HCT116 (cell line): ENCODE results near the gene MT4. TPM values are rescaled to one million over a fixed set of nuclear protein-coding genes. Genes with fewer than 3 reads are reported as not detected.

Source experiments
- ATAC-seq: fragments of 200-7000 bp; cut with Tn5 transposase; 2 replicates; pipeline ENCODE4 v1.9.1; 2020; ENCODE audit warnings: mild to moderate bottlenecking, moderate library complexity
- BruUV-seq: library from RNA; stranded (reverse); fragments of 400-500 nt; replicated peaks from 2 replicates; lab custom pipeline; 2021; lab: Mats Ljungman, UMichigan
- CTCF ChIA-PET: fragments of 300-600 bp; sonication (Branson Sonifier 250); formaldehyde crosslinking; loops from one replicate; lab custom pipeline; 2021; ENCODE audit warnings: antibody characterized with exemption; lab: Charles Lee
- POLR2A ChIA-PET: fragments of 300-600, 350-600 bp; sonication (Branson Sonifier 250); formaldehyde crosslinking; loops from one replicate; lab custom pipeline; 2021; ENCODE audit warnings: antibody characterized with exemption; lab: Charles Lee
- RAD21 ChIA-PET, 2 experiments: fragments of 300-600 bp; sonication (Branson Sonifier 250); formaldehyde crosslinking; loops; one replicate each; lab custom pipeline; 2023; ENCODE audit warnings: low total read pairs in 2 of 2; ENCODE audit not compliant: uncharacterized antibody in 2 of 2, unreplicated experiment in 2 of 2, low non-redundant PET in 1 of 2; lab: Charles Lee
- DNase-seq: peaks from one replicate; pipeline ENCODE4 v3.0.0-alpha.2; 2010; ENCODE audit warnings: low read depth, low spot score
- H2AFZ ChIP-seq: fragments of 200-600 bp; shearing (Covaris generic), sonication (generic); 2 replicates; pipeline ENCODE4 v1.6.1; 2017; ENCODE audit warnings: low read depth, mixed run types, mixed read lengths, antibody characterized with exemption, low read length; ENCODE audit not compliant: poor library complexity, severe bottlenecking
- H3K27ac ChIP-seq: 2 replicates; pipeline ENCODE4 v1.5.1; 2012; ENCODE audit warnings: low read depth, low read length
- H3K27me3 ChIP-seq: fragments of 200-600 bp; sonication (generic); 2 replicates; pipeline ENCODE4 v1.6.1; 2016; ENCODE audit warnings: mixed run types, low read length, mixed read lengths; ENCODE audit not compliant: insufficient read depth
- H3K36me3 ChIP-seq, 2 experiments: fragments of 200-500 bp in 1 of 2; fragments of 200-600 bp in 1 of 2; sonication (Bioruptor generic) in 1 of 2; sonication (generic) in 1 of 2; 2 replicates each; pipeline versions ENCODE4 v1.5.1 to v1.6.1; 2014 to 2016; ENCODE audit warnings: low read length in 2 of 2, inconsistent platforms in 1 of 2, mixed read lengths in 1 of 2, mixed run types in 1 of 2; ENCODE audit not compliant: insufficient read depth in 2 of 2, control insufficient read depth in 1 of 2
- H3K4me1 ChIP-seq, 2 experiments: fragments of 200-600 bp in 1 of 2; sonication (generic) in 1 of 2; 2 replicates each; pipeline versions ENCODE4 v1.5.1 to v1.6.1; 2012 to 2017; ENCODE audit warnings: low read length in 2 of 2, inconsistent platforms in 1 of 2, mild to moderate bottlenecking in 1 of 2, mixed read lengths in 1 of 2, mixed run types in 1 of 2, moderate library complexity in 1 of 2; ENCODE audit not compliant: insufficient read depth in 2 of 2, control insufficient read depth in 1 of 2
- H3K4me2 ChIP-seq: fragments of 200-600 bp; sonication (generic); 2 replicates; pipeline ENCODE4 v1.6.1; 2017; ENCODE audit warnings: mixed run types, low read length, mixed read lengths
- H3K4me3 ChIP-seq, 2 experiments: fragments of 200-600 bp in 1 of 2; sonication (generic) in 1 of 2; replicated peaks in 1 of 2; 2 replicates each; pipeline ENCODE4 v1.5.1; 2011 to 2016; ENCODE audit warnings: low read length in 2 of 2, control low read depth in 1 of 2, low read depth in 1 of 2, mild to moderate bottlenecking in 1 of 2, mixed read lengths in 1 of 2, mixed run types in 1 of 2
- H3K79me2 ChIP-seq: fragments of 200-600 bp; sonication (generic); 2 replicates; pipeline ENCODE4 v1.6.1; 2017; ENCODE audit warnings: mild to moderate bottlenecking, mixed run types, low read length, moderate library complexity, mixed read lengths; ENCODE audit not compliant: insufficient read depth
- H3K9ac ChIP-seq: fragments of 200-600 bp; sonication (generic); 2 replicates; pipeline ENCODE4 v1.6.1; 2016; ENCODE audit warnings: low read length, mixed read lengths
- H3K9me2 ChIP-seq: fragments of 200-600 bp; sonication (generic), shearing (Covaris generic); 2 replicates; pipeline ENCODE4 v1.6.1; 2017; ENCODE audit warnings: mixed run types, mild to moderate bottlenecking, moderate library complexity; ENCODE audit not compliant: insufficient read depth
- H3K9me3 ChIP-seq, 2 experiments: fragments of 200-500 bp in 1 of 2; fragments of 200-600 bp in 1 of 2; sonication (Bioruptor generic) in 1 of 2; sonication (generic) in 1 of 2; 2 replicates each; pipeline ENCODE4 v1.6.1; 2014 to 2017; ENCODE audit warnings: low read length in 2 of 2, mixed read lengths in 2 of 2, inconsistent platforms in 1 of 2, low read depth in 1 of 2, mild to moderate bottlenecking in 1 of 2, mixed run types in 1 of 2, moderate library complexity in 1 of 2; ENCODE audit not compliant: control insufficient read depth in 1 of 2, insufficient read depth in 1 of 2
- H4K20me1 ChIP-seq: fragments of 200-600 bp; sonication (generic), shearing (Covaris generic); 2 replicates; pipeline ENCODE4 v1.6.1; 2017; ENCODE audit warnings: mixed run types, mild to moderate bottlenecking, moderate library complexity; ENCODE audit not compliant: insufficient read depth
- CBX3 ChIP-seq: IDR thresholded peaks from 2 replicates; pipeline ENCODE4 v1.6.1; 2012; ENCODE audit warnings: low read depth
- CEBPB ChIP-seq: IDR thresholded peaks from 2 replicates; pipeline ENCODE4 v1.6.1; 2012; ENCODE audit warnings: low read depth
- EGR1 ChIP-seq: IDR thresholded peaks from 2 replicates; pipeline ENCODE4 v1.6.1; 2012; ENCODE audit warnings: low read depth
- ELF1 ChIP-seq: IDR thresholded peaks from 2 replicates; pipeline ENCODE4 v1.6.1; 2012; ENCODE audit warnings: low read depth, borderline replicate concordance
- EZH2 ChIP-seq: fragments of 200-600 bp; sonication (generic); IDR thresholded peaks from 2 replicates; pipeline ENCODE4 v1.6.1; 2017; ENCODE audit warnings: antibody characterized with exemption, mixed run types
- EZH2phosphoT487 ChIP-seq: fragments of 200-600 bp; IDR thresholded peaks from 2 replicates; pipeline ENCODE4 v1.6.1; 2018; ENCODE audit warnings: antibody characterized with exemption, borderline replicate concordance
- JUND ChIP-seq: IDR thresholded peaks from 2 replicates; pipeline ENCODE4 v1.6.1; 2012
- POLR2A ChIP-seq: IDR thresholded peaks from 2 replicates; pipeline ENCODE4 v1.7.0; 2011; ENCODE audit warnings: borderline replicate concordance; ENCODE audit not compliant: insufficient read depth, insufficient read length; ENCODE audit errors: extremely low read depth
- RAD21 ChIP-seq: IDR thresholded peaks from 2 replicates; pipeline ENCODE4 v1.6.1; 2012; ENCODE audit warnings: low read depth, mild to moderate bottlenecking
- SIN3A ChIP-seq: IDR thresholded peaks from 2 replicates; pipeline ENCODE4 v1.6.1; 2012; ENCODE audit warnings: low read depth
- SP1 ChIP-seq: IDR thresholded peaks from 2 replicates; pipeline ENCODE4 v1.6.1; 2012; ENCODE audit warnings: low read depth
- TCF7L2 ChIP-seq: IDR thresholded peaks from 2 replicates; pipeline ENCODE4 v1.7.0; 2011; ENCODE audit warnings: borderline replicate concordance, inconsistent platforms; ENCODE audit not compliant: insufficient read depth, insufficient read length; ENCODE audit errors: extremely low read depth
- ZFX ChIP-seq: fragments of 450-650 bp; IDR thresholded peaks from 2 replicates; pipeline ENCODE4 v1.6.1; 2017
- ZNF274 ChIP-seq: fragments of 200-500 bp; sonication (Bioruptor generic); IDR thresholded peaks from 2 replicates; pipeline ENCODE4 v1.6.1; 2014; ENCODE audit warnings: mild to moderate bottlenecking, low read depth, low read length, inconsistent platforms
- intact Hi-C: fragments of 100-400 bp; cut with micrococcal nuclease; formaldehyde crosslinking; loops from 2 replicates; pipeline ENCODE4 v1.10.0; 2022
- total RNA-seq: library from RNA; stranded (reverse); gene quantifications from one replicate; pipeline ENCODE4 v1.2.1, GENCODE V29; 2021; ENCODE audit not compliant: unreplicated experiment
- TF ChIP-seq, protein P1 (sequence below): IDR thresholded peaks from 2 replicates; pipeline ENCODE4 v1.6.1; 2012
- TF ChIP-seq, protein P2 (sequence below): IDR thresholded peaks from 2 replicates; pipeline ENCODE4 v1.6.1; 2012
- TF ChIP-seq, protein P3 (sequence below): IDR thresholded peaks from 2 replicates; pipeline ENCODE4 v1.6.1; 2011; ENCODE audit warnings: mild to moderate bottlenecking, low read length, moderate library complexity; ENCODE audit not compliant: insufficient replicate concordance; ENCODE audit errors: extremely low read depth
- TF ChIP-seq, protein P4 (sequence below), 3 experiments: fragments of 200-600 bp in 1 of 3; sonication (generic) in 1 of 3; IDR thresholded peaks in 2 of 3; conservative IDR thresholded peaks in 1 of 3; 2 replicates each; pipeline ENCODE4 v1.5.1; 2012 to 2017; ENCODE audit warnings: low read depth in 2 of 3, low read length in 2 of 3, antibody characterized with exemption in 1 of 3, borderline replicate concordance in 1 of 3, control low read depth in 1 of 3, mild to moderate bottlenecking in 1 of 3, mixed read lengths in 1 of 3, mixed run types in 1 of 3, moderate library complexity in 1 of 3; ENCODE audit not compliant: insufficient read depth in 1 of 3

The MT4 gene
- total RNA-seq, 1 experiment from 2014 or later: not detected

DNA sequence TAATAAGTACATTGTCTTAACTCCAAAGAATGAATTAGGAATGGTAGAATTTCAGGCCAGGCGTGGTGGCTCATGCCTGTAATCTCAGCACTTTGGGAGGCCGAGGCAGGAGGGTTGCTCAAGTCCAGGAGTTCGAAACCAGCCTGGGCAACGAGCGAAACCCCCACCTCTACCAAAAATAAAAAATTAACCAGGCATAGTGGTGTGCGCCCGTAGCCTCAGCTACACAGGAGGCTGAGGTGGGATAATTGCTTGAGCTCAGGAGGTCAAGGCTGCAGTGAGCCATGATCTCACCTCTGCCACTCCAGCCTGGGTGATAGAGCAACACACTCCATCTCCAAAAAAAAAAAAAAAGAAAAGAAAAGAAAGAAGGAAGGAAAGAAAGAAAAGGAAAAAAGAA is 26.5 kb upstream of the MT4 start:
- ATAC-seq (no peak), DNase-seq (no peak)

More for the DNA sequence above, 26.5 kb upstream of the MT4 start:
- no peaks in the 10 kb centered on the region for H4K20me1 ChIP-seq
- no peak overlapping the region for H3K4me2 ChIP-seq
- BruUV-seq: no TSS peak
- ChIA-PET POLR2A (no interaction called here), CTCF (no interaction called here), RAD21 (no interaction called here)
- H3K27me3 ChIP-seq: no peaks in the 10 kb centered on the region; the same call in 1 of the 2 replicates
- H3K9me3 ChIP-seq: no peaks in the 10 kb centered on the region
- H3K9ac ChIP-seq: no peak overlapping the region
- H3K9me2 ChIP-seq: no peaks in the 10 kb centered on the region
- H3K36me3 ChIP-seq: no peaks in the 10 kb centered on the region
- no peak overlapping the region for H2AFZ ChIP-seq
- no peak overlapping the region for H3K27ac ChIP-seq
- H3K4me1 ChIP-seq: peaks cover 0 to under 1% of the 10 kb centered on the region in 2 experiments; a peak in 1 of 4 replicates
- intact Hi-C loops: no loop called here
- TF ChIP-seq ELF1 (no peak), JUND (no peak), RAD21 (no peak), EGR1 (no peak), EZH2phosphoT487 (no peak), CBX3 (no peak), TCF7L2 (no peak), SP1 (no peak), POLR2A (no peak), ZFX (no peak), CEBPB (no peak), ZNF274 (no peak), EZH2 (no peak), SIN3A (no peak)
- TF ChIP-seq, protein P1, sequence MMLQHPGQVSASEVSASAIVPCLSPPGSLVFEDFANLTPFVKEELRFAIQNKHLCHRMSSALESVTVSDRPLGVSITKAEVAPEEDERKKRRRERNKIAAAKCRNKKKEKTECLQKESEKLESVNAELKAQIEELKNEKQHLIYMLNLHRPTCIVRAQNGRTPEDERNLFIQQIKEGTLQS: no peak
- TF ChIP-seq, protein P2, sequence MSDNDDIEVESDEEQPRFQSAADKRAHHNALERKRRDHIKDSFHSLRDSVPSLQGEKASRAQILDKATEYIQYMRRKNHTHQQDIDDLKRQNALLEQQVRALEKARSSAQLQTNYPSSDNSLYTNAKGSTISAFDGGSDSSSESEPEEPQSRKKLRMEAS: no peak
- TF ChIP-seq, protein P3, sequence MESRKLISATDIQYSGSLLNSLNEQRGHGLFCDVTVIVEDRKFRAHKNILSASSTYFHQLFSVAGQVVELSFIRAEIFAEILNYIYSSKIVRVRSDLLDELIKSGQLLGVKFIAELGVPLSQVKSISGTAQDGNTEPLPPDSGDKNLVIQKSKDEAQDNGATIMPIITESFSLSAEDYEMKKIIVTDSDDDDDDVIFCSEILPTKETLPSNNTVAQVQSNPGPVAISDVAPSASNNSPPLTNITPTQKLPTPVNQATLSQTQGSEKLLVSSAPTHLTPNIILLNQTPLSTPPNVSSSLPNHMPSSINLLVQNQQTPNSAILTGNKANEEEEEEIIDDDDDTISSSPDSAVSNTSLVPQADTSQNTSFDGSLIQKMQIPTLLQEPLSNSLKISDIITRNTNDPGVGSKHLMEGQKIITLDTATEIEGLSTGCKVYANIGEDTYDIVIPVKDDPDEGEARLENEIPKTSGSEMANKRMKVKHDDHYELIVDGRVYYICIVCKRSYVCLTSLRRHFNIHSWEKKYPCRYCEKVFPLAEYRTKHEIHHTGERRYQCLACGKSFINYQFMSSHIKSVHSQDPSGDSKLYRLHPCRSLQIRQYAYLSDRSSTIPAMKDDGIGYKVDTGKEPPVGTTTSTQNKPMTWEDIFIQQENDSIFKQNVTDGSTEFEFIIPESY: no peak
- TF ChIP-seq, protein P4, sequence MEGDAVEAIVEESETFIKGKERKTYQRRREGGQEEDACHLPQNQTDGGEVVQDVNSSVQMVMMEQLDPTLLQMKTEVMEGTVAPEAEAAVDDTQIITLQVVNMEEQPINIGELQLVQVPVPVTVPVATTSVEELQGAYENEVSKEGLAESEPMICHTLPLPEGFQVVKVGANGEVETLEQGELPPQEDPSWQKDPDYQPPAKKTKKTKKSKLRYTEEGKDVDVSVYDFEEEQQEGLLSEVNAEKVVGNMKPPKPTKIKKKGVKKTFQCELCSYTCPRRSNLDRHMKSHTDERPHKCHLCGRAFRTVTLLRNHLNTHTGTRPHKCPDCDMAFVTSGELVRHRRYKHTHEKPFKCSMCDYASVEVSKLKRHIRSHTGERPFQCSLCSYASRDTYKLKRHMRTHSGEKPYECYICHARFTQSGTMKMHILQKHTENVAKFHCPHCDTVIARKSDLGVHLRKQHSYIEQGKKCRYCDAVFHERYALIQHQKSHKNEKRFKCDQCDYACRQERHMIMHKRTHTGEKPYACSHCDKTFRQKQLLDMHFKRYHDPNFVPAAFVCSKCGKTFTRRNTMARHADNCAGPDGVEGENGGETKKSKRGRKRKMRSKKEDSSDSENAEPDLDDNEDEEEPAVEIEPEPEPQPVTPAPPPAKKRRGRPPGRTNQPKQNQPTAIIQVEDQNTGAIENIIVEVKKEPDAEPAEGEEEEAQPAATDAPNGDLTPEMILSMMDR (IDR thresholded peaks at IDR 0.05 in 2 of 3, conservative IDR thresholded peaks at IDR 0.05 in 1 of 3; ENCODE audit: borderline replicate concordance in 1 of 3, insufficient read depth in 1 of 3, low read depth in 2 of 3, low read length in 2 of 3): no peak
- H3K4me3 ChIP-seq: no peak overlapping the region
- H3K79me2 ChIP-seq: no peaks in the 10 kb centered on the region
